ENCODE results near the gene TSPAN2.

TSPAN2 gene

GRCh38 chr1:115088871-115089419 lies 358 bp downstream of the TSPAN2 start:
- TF ChIP-seq CTCF (IDR thresholded peaks at IDR 0.05; ENCODE audit: low read length, missing control alignments) = no peak
- H3K4me3 ChIP-seq (replicated peaks; ENCODE audit: low read depth, low read length) = peak overlapping the region; percentile 22
- no peak for DNase-seq (ENCODE audit: low read depth)

GRCh38 chr1:115088115-115088778 lies 1.1 kb downstream of the TSPAN2 start:
- no peak for DNase-seq (ENCODE audit: low read depth)
- no peak overlapping the region for H3K4me3 ChIP-seq (replicated peaks; ENCODE audit: low read depth, low read length)
- no peak for TF ChIP-seq CTCF (IDR thresholded peaks at IDR 0.05; ENCODE audit: low read length, missing control alignments)

DNA sequence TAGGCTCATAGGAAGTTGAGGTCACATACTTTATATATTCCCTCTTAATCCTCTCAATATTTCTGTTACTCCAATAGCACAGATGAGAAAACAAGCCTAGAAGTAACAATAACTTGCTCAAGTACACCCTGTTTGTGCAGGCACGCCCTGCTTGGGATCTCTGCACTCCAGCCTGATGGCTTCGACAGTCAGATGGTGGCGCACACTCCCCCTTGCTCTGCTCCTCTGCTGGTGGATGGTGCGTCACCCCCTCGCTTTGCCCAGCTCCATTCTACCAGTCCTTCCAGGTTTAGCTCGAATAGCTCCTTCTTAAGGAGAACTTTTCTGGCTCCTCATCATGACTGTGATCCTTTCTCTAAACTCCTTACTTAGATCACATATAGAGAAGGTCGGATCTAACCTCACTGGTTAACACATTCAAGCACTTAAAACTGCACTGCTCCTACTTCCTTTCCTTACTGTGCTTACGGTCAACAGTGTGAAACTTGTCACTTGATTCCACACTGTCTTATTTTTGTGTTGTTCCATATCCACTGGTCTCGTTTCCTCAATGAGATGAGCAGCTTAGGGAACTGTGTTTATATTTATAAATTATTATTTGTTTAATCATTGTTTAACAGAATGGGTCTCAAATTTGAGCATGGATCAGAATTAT lies 3.0 kb downstream of the TSPAN2 start:
- no peak for TF ChIP-seq CTCF (IDR thresholded peaks at IDR 0.05; ENCODE audit: low read length, missing control alignments)
- no peak overlapping the region for H3K4me3 ChIP-seq (replicated peaks; ENCODE audit: low read depth, low read length)
- no peak for DNase-seq (ENCODE audit: low read depth)

DNA sequence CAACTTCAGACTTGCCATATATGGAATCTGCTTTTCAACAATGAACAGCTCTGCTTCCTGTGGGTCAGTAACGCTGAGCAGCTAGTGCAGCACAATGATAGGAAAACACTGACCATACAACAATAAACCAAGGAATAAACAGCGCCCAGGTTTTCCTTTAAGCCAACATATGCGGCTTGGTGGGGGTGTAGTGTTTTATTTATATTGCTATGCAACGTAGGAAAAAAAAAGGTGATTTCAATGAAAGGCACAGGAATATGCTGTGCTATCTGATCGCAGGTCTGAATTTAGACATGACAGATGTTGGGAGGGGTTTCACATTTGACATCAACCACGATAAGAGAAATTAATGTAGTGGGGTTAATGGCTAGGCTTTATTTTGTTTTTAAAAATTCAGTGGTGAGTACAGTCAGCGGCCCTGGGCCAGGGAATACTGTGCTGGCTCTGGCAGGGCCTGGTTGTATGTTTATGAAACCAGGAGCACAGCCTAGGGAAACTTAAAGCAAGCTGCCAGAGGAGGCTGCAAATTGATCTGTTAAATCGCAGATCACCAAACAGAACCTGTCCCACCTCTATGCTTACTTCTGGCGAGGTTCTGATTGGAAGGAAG lies 4.3 kb downstream of the TSPAN2 start:
- H3K4me3 ChIP-seq (replicated peaks; ENCODE audit: low read depth, low read length) = no peak overlapping the region
- TF ChIP-seq CTCF (IDR thresholded peaks at IDR 0.05; ENCODE audit: low read length, missing control alignments) = no peak
- DNase-seq (ENCODE audit: low read depth) = no peak

- no peak for TF ChIP-seq CTCF (IDR thresholded peaks at IDR 0.05; ENCODE audit: low read length, missing control alignments)
- no peak overlapping the region for H3K4me3 ChIP-seq (replicated peaks; ENCODE audit: low read depth, low read length)
- DNase-seq (ENCODE audit: low read depth) = no peak
Observed at GRCh38 chr1:115082949-115083348, 6.4 kb downstream of the TSPAN2 start.

DNA sequence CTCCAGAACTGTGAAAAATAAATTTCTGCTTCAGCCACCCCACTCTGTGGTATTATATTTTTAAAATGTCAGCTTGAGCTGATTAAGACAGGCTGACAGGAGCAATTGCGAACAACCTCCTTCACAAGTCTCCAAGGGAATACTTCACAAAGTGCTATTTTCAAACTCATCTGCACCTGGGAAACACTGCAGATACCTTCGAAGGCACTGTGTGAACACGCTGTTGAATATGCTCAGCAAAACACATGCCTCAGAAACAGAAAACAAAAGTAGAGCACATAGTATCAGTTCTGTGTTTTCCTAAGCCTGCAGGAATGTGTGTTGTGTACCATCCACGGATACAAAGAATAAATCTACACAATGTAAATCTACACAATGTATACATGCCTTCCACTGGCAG lies 10.6 kb downstream of the TSPAN2 start:
- no peak for DNase-seq (ENCODE audit: low read depth)
- H3K4me3 ChIP-seq (replicated peaks; ENCODE audit: low read depth, low read length) = no peak overlapping the region
- no peak for TF ChIP-seq CTCF (IDR thresholded peaks at IDR 0.05; ENCODE audit: low read length, missing control alignments)
